Measurements from ENCODE around the gene RXFP2.

Gene RXFP2, protein sequence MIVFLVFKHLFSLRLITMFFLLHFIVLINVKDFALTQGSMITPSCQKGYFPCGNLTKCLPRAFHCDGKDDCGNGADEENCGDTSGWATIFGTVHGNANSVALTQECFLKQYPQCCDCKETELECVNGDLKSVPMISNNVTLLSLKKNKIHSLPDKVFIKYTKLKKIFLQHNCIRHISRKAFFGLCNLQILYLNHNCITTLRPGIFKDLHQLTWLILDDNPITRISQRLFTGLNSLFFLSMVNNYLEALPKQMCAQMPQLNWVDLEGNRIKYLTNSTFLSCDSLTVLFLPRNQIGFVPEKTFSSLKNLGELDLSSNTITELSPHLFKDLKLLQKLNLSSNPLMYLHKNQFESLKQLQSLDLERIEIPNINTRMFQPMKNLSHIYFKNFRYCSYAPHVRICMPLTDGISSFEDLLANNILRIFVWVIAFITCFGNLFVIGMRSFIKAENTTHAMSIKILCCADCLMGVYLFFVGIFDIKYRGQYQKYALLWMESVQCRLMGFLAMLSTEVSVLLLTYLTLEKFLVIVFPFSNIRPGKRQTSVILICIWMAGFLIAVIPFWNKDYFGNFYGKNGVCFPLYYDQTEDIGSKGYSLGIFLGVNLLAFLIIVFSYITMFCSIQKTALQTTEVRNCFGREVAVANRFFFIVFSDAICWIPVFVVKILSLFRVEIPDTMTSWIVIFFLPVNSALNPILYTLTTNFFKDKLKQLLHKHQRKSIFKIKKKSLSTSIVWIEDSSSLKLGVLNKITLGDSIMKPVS

DNA sequence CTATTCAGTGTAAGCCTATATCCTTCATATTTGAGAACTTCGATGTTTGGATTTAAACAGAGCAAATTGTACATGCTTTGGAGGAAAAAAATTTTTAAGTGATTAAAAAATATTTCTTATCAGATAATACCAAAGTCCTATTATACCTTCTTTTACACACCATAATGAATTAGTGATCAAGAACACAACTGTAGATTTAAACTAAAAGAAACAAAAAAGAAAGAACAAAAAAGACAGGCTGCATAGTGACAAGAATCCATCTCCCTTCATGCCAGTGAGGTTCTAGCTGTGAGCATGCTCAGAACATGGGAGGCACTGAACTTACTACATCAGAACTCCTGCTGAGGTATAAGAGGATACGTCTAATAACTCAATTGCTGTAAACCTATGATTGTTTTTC is at the start of gene RXFP2:
TSS of gene RXFP2 (plus strand) at position 301 of the 400 bp plus-strand sequence. CDS start at position 388, 87 bp downstream.
- DNase-seq: no peak

DNA sequence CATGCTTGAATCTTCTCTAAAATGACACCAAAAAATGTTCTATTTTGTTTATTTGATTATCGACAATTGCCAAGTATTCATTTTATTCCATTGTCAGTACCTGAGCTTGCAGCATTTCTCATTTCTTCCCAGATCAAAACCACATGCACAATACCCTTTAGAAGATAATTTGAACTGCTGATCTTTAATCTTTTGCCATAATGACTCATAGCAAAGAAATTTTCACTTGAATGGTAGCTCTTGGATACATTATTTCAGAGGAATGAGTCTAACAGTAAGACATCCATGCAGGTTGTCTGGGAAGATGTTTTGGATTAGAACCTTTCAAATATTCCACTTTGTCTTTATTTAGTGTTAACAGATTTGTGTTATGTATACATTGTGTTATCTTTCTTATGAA is 42.0 kb upstream of the RXFP2 start:
- DNase-seq: no peak

DNA sequence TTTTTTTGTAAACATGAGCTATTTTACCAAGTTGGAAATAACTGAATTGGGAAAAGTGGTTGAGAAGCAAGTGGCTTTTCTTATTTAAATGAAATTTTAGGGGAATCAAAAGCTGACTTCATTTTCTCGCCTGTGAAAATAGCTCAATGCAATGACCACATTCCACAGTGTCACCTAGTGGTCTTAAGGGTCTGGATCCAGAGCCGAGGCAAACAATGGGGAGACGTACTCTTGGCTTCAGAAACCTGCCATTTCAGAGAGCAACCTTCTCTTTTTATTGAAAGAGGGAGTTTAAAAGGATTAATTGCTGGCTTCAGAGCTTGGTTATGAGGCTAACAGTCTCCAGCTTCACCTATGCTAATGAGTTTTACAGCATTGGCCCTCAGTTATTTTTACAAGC is 39.7 kb upstream of the RXFP2 start:
- no peak for DNase-seq

DNA sequence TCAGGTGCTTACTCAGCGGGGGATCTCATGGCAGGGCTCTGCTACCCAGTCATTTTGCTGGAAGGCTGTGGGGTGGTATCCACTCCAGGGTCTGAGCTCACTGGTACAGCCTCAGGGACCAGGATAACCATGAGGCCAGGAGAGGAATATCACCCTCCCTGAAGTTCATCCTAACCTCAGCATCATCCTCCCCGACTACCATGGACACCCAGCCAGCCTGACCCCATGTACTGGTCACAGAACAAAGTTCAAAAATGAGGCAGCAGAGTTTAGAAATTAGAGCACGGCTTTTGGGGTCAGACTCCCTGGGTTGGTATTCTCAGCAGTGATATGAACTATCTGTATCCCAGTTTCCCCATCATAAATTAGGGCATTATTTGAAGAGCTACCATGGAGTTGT is 35.5 kb upstream of the RXFP2 start:
- no peak for DNase-seq

DNA sequence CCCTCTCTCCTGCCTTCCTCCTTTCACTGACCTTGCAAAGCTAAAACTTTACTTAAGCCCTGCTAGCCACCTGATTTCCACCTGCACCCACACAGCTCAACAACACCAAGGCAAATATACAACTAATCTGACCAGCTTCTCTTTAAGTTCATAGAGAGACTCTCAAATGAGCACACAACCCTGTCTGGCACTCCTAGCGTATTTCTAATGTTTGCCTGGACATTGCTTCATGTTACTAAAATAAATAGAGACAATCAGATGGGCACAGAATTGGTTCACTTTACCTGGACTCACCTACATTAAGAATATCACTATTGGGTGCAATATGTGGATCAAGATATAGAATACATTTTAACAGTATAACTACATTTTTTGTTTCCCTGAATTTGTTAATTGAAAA is 33.2 kb upstream of the RXFP2 start:
- DNase-seq: no peak

DNA sequence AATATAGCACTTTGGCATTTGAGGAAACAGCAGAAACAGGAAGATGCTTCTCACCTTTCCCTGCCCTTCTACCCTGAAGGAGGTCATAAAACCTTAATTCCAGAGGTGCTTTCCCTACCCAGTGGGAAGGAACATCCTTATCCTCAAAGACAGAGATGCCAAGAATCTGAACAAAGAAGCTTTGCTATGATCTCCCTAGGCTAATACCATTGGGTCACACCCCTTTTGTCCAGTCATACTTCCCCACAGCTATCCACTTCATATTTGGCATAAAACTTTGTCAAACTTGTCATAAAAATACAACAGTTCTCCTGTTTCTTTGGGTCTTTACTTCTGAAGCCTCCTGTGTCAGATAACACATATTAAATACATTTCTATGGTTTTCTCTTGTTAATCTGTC is 21.7 kb upstream of the RXFP2 start:
- DNase-seq: no peak

DNA sequence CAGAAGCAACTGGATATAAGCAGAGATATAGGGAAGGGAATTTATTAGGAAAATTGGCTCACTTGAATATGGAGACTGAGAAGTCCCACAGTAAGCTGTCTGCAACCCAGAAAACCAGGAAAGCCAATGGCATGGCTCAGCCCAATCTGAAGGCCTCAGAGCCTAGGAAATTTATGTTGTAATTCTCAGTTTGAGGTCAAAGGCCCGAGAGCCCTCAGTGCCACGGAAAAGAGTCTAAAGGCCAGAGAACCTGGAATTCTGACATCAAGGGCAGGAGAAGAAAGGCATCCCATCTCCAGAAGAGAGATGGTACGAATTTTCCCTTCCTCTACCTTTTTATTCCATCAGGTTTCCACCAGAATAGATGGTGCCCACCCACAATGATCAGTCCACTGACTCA is 20.1 kb upstream of the RXFP2 start:
- no peak for DNase-seq

DNA sequence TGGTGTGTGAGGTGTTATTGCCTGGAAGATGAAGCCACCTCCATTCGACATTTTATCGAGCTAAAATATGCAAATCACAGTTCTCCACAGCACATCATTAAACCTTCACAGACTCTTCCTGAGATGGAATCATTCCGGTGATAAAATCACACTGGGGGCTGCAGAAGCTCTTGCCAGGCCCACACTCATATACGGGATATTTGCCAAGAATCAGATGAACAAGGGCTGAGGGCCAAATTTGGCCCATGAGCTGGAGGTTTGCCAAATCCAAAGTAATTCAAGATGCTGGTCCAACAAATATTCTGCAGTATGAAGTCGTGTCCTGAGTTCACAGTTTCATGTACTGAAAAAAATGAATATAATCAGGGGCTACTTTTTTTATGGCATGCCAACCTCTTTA is 16.7 kb upstream of the RXFP2 start:
- no peak for DNase-seq

DNA sequence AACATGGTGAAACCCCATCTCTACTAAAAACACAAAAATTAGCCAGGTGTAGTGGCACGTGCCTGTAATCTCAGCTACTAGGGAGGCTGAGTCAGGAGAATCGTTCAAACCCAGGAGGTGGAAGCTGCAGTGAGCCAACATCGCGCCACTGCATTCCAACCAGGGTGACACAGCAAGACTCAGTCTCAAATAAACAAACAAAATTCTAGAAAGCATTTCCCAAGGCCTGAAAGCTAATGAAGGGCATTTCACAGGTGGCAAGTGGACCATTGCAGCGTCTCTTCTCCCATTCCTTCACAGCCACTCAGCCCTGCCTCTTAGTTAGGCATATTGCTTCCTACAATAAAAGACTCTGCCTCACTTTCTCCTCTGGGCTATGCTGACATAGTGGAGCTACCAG is 13.5 kb upstream of the RXFP2 start:
- no peak for DNase-seq

DNA sequence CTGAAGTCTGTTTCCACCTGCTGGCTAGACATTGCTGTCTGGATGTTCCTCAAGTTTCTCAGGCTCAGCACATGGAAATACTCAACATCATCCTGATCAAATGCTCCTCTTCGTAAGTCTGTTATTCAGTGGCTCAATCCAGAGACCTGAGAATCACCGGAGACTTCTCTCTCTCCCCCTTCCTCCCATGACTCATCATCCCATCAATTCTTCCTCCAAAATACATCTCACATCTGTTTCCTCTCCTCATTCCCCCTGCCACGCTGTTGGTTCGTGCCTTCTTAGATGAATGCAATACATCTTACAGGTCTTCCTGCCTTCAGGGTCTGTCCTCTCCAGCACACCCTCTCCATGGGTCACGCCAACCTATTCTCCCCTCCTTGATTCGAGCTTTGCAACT is 7.4 kb upstream of the RXFP2 start:
- no peak for DNase-seq

DNA sequence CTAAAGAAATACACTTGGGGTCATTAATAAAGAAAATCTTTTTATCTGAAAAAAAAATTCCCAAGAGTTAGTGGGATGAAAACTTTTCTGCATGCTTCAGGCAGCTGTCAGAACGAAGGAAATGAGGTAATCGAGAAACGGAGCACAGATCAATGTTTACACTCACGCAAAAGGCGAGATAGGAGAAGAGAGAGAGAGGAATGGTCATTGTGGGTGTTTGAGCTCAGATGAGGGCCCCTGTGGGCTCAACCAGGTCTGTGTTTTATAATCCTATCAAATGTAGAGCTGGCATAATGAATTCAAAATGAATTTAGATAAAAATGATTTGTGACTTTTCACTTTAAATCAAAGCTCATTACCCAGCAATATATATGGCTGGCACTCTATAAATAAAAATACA is 6.3 kb upstream of the RXFP2 start:
- no peak for DNase-seq

DNA sequence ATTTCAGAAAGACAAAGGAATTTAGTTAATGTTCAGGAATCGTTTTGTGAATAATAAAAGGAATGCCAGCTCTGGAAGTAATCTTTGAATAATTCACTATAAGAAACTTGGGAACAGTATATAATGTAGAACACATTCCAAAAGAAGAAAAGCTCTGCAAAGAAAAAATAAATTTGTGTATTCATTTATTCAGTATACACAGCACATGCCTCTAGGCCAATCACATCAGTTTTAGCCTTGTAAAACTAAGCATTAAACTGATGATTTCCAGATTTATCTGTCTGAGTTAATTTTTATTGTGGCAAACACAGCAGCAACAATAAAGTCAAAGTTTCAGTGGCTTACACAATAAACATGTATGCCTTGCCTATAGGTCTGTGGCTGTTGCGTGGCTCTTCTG is 5.7 kb upstream of the RXFP2 start:
- no peak for DNase-seq

DNA sequence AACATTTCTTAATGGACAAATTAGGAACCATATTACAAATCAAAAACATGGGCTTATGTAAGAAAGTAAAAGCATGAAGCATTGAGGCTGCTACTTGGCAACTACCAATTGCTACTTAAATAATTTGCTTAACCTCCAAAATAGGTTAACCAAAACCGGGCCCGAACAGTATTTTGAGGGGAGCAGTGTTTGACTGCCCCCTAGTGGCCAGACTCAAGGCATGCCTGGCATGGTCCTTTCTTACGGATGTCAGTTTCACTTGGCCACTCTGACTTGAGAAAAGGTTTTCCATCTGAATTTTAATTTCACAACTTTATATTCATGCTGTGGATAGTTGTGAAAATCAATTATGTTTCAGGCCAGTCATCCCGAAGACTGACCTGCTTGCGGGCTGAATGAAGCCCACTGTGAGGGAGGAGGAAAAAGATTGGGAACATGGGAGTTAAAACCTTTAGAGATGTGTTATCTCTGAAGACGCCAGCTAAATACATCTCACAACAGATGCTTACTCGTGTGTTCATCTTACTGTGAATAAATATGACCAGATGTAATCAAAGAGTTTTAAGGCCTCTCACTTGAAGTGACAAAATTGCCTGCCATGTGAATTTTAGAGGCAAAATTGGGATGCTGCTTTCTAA is 2.9 kb downstream of the RXFP2 start:
- DNase-seq: peak; percentile 54

DNA sequence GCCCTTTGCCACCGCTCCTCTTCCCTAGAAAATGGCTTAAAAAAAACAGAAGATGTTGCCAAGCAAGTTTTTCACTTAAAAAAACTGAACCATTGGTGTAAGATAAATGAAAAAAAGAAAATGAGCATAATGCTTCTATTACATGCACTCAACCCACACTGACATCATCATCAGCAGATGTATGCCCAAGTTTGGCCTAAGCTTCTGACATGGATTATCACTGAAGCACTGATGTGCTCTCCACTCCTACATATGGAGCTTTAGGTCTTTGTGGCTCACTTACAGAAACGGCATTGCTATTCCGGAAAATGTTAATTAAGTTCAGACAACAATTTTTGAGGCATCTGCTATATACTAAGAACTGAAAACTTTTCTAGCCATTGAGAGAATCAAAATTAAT is 8.0 kb downstream of the RXFP2 start:
- DNase-seq: no peak

DNA sequence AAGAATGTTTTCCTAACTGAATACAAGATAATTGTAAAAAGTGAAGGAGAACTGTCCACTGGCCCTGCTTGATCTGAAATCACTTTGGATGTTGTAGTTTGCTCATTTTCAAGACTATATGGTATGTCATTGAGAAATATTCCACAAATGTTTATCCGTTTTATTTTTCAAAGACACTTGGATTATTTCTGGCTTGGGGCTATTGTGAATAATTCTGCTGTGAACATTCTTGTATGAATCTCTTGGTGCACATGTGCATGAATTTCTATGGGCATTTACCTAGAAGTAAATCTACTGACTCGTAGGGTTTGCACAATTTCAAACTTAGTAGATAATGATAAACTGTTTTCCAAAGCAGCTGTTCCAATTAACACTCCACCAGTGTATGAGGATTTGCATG is 8.6 kb downstream of the RXFP2 start:
- no peak for DNase-seq

DNA sequence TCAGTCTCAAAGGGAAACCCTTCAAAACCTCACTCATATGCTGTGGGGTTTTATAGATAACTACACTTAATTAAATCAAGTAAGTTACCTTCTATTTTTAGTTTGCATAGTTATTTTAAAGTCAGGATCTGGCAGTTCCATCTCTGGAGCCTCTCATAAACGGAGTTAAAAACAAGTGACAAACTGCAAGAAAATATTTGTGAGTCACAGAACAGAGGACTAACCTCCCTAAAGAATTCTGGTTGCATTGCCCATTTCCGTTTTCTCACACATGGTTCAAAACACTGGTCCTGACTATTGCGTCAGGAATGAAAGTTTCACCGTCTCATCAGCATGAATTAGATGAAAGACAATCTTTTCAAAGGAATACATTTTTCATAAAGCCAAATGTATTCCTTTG is 10.6 kb downstream of the RXFP2 start:
- no peak for DNase-seq

DNA sequence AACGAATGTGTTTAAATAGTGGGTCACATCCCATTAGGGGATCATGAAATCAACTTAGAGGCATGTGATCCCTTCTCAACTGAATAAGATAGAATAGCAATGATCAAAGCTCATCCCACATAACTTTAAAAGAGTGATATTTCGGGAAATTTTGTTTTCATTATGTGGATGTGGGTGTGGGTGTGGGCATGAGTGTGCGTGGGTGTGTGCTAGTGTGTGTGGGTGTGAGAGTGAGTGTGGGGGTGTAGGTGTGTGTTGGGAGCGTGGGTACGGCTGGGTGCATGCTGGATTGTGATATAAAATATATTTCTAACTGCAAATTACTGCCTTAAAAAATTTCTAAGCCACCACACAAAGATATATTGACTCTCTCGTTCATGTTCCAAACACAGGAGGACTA is 15.9 kb downstream of the RXFP2 start:
- DNase-seq: no peak

DNA sequence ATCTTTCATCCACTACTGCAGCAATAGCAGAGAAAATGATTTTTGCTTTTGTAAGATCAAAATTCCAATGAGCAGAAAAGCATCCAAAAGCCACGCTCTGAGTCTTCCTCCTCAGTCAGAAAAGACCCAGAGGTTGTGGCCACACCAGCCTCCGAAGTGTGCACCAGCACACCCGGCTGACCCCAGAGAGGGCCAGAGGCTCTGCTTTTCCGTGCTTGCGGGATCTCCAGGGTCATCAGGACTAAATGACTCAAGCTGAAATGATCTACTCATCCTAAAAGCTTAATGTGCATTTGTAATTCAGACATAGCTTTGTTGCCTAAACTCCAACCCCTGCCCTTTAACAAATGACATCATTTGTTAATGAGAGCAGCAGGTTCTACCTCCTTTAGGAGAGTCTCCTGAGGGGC is 16.5 kb downstream of the RXFP2 start:
- no peak for DNase-seq

DNA sequence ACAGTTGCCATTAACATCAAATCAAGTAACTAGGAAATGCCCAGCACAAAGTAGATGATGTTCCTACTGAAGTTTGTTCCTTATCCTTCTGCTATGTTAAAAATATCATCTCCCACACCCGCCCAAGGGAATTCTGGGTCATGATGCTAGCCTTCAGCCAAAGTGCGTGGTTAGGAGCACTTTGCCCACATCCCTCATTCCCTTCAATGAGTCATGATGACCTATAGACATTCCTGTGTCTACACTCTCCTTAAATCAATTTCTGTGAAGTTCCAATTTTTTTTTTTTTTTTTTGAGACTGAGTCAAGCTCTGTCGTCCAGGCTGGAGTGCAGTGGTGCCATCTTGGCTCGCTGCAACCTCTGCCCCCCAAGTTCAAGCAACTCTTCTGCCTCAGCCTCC is 17.0 kb downstream of the RXFP2 start:
- no peak for DNase-seq

DNA sequence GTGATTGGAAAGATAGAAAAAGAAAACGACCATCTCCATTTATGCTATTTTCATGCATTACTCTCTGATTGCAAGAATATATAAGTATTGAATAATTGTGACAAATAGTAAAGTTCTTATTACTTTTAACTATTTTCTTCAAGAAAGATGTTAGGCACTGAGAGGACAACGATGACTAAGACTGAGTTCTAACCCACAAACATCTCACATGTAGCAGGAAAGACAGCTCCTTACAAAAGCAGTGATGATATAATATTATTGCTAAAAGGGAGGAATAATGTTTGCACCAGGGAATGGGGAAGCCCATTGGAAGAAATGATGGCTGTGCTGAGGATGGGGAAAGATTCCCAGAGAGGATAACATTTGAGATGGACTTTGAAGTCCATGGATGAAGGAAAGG is 22.6 kb downstream of the RXFP2 start:
- DNase-seq: no peak

DNA sequence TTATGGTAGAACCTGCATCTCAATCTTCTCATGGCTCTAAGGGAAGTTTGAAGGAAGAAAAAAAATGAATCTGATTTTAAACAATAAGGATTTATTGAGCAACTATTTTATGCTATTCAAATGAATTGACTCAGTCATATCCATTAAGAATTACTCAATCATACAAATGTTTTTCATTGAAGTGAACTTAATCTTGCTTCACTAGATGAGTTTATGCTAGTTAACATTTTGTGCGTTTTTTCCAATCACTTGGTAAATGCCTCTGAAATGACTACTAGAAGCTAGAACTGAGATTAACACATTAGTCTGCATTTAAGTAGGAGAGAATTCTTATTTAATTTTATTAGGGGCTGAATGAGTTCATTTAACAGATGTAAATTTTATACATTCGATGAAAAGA is 25.2 kb downstream of the RXFP2 start:
- no peak for DNase-seq

DNA sequence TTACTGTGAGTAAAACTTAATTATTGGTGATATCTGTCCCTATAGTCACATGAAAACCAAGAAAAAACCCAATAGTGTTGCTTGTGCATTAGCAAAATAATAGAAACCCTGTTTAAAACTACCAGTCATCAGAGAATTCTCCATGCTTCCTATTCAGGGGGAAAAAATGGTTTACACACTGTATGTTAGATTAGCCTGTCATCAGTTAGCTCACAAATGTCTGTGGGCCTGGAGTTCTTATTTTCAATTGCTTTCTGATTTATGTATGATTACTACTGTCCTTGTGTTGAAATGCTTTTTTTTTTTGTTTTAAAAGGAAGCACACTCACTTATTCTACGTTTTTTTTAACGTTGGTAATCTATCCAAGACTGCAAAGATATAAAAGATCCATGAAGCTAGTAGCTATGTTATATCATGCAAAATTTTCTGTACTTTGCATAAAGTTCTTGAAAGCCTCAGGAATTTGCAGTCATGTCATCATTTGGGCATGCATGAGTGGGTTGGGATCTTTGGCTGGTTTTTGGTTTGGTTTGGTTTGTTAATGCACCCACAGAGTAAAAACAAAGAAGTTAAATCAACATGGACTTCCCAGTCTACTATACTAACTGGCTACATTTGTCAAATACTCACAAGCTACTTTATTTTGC is 25.9 kb downstream of the RXFP2 start:
- no peak for DNase-seq

DNA sequence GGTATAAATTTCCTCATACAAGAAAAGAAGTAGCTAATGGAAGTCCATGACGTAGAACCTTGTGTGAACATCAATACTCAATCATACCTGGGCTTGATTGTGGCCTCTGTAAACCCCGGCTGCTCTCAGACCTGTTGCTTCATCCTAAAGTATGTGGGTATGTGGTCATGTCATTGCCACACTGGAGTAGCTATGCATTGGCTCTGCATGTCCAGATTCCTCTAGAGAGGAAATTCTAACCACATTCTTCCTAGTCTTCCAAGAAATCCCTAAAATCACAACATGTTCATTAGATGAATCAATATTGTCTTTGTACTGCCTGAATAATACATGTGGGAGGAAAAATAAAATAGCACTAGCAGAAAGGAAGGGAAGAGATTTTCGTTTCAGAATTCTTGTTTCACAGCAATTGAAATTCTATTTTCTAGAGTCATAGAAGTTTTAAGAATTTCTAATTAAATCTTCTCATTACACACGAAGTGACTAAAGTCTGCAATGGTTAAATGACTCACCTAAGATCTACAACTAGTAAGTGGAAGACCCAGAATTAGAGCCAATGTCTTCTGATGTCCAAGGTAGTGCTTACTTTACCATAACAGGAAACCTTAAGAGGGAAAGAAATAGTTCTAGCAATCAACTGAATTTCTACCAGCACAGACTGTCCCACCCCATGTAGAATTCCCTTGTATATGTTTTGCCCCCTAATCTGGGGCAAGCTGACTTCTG is 28.0 kb downstream of the RXFP2 start:
- no peak for DNase-seq

All from activated CD8-positive, alpha-beta memory T cell treated with anti-CD3 and anti-CD28 coated beads, Interleukin-2, amount 50 U/mL, for 4 hours (primary cell).